ENCODE measurements around the gene USF3.

GRCh38 chr3:113719758-113720157 is 23.3 kb upstream of the USF3 start:
- TF ChIP-seq CTCF (IDR thresholded peaks at IDR 0.05) (no peak), EZH2phosphoT487 (IDR thresholded peaks at IDR 0.05) (no peak), EZH2 (IDR thresholded peaks at IDR 0.05) (no peak)
